Erythroblast (primary cell): ENCODE measurements around the gene F11R.

Experiments
- GATA1 ChIP-seq: IDR thresholded peaks from 2 replicates; pipeline ENCODE4 v1.6.1; 2011; ENCODE audit warnings: low read depth, mild to moderate bottlenecking, control low read depth, low read length, moderate library complexity
- POLR2A ChIP-seq: IDR thresholded peaks from 2 replicates; pipeline ENCODE4 v1.6.1; 2011; ENCODE audit warnings: mild to moderate bottlenecking, low read length

GRCh38 chr1:161008869-161009510, 12.0 kb downstream of the F11R start:
- no peak for TF ChIP-seq POLR2A
- no peak for TF ChIP-seq GATA1
